AG10803 (cell line): ENCODE data around the gene NPHP4.

Experiments
- DNase-seq: peaks from one replicate; pipeline ENCODE4 v3.0.0; 2010; ENCODE audit warnings: low read depth
- H3K4me3 ChIP-seq: 2 replicates; pipeline ENCODE4 v1.5.1; 2011; ENCODE audit warnings: mild to moderate bottlenecking, low read length, control low read depth
- TF ChIP-seq, protein P1 (sequence below): conservative IDR thresholded peaks from 2 replicates; pipeline ENCODE4 v1.5.1; 2011; ENCODE audit warnings: mild to moderate bottlenecking, low read length, control low read depth, inconsistent platforms

The NPHP4 gene

DNA sequence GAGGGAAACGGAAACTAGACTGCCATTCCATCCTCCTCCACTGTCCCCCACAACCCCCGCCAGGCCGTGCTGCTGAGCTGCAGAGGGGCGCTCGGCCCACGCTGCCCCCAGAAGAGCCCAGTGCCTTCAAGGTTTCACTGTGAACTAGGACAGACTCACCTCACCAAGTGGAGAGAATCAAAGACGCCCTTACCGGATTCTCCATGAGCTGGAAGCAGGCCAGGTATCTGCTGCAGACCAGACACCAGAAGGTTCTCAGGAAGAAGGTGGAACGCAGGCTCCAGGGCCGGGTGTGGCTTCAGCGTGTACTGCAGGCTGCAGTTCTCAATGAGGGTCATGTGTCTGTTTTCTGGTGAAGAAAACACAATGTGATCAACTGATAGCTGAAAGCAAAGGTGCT is 30.6 kb downstream of the NPHP4 start:
- DNase-seq = no peak
- H3K4me3 ChIP-seq = no peak overlapping the region
- TF ChIP-seq, protein P1, sequence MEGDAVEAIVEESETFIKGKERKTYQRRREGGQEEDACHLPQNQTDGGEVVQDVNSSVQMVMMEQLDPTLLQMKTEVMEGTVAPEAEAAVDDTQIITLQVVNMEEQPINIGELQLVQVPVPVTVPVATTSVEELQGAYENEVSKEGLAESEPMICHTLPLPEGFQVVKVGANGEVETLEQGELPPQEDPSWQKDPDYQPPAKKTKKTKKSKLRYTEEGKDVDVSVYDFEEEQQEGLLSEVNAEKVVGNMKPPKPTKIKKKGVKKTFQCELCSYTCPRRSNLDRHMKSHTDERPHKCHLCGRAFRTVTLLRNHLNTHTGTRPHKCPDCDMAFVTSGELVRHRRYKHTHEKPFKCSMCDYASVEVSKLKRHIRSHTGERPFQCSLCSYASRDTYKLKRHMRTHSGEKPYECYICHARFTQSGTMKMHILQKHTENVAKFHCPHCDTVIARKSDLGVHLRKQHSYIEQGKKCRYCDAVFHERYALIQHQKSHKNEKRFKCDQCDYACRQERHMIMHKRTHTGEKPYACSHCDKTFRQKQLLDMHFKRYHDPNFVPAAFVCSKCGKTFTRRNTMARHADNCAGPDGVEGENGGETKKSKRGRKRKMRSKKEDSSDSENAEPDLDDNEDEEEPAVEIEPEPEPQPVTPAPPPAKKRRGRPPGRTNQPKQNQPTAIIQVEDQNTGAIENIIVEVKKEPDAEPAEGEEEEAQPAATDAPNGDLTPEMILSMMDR = no peak

DNA sequence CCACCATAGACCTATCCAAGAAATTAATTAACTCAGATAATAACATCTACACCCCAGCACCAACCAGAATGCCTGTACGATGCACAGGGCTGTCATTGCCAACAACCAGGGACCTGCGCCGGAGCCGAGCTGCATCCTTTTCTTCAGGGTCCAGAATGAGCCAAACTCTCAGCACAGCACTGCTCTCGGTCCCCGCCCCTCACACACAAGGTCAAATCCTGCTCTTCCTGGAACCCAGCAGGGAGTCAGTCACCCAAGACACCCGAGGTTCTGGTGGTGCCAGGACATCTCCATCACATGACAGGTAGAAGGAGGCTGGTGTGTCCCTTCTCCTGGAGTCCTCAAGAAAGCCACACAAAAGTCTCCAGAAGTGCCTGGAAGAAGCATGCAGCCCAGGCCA is 31.9 kb downstream of the NPHP4 start:
- H3K4me3 ChIP-seq = no peak overlapping the region
- DNase-seq = no peak
- TF ChIP-seq, protein P1 = no peak

DNA sequence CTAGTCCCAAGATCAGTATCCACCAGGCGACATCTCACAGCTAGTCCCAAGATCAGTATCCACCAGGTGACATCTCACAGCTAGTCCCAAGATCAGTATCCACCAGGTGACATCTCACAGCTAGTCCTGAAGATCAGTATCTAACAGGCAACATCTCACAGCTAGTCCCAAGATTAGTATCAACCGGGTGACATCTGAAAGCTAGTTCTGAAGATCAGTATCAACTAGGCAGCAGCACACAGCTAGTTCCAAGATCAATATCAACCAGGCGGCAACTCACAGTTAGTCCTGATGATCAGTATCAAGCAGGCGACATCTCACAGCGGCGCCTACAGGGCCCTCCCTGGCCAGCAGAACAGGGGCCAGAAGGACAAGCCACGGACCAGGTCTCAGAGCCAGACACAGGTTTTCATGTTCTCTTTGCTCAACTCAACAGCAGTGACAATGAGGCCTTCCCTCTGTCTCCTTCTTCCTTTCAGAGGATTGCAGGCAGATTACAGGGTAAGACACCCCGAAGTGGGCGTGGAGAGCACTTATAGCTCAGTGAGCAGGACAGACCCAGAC is 32.5 kb downstream of the NPHP4 start:
- TF ChIP-seq, protein P1 = no peak
- no peak overlapping the region for H3K4me3 ChIP-seq
- no peak for DNase-seq

DNA sequence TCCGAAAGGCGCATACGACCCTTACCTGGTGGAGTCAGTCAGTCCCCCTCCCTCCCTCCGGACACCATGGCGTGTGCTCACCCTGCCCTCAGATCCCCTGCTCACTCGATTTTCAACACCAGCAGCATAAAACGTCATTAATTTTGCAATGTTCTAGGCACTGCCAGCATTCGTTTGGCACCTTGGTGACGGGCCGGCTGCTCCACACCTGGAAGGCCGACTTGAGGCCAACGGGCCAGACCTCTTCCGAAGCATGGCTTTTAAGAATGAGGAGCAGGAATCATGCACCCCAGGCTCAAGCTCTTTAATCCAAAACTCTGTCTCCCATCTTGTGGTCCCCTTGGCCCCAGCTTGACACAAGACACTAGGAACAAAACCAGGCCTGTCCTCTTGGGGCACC is 33.1 kb downstream of the NPHP4 start:
- TF ChIP-seq, protein P1 = no peak
- no peak for DNase-seq
- no peak overlapping the region for H3K4me3 ChIP-seq

DNA sequence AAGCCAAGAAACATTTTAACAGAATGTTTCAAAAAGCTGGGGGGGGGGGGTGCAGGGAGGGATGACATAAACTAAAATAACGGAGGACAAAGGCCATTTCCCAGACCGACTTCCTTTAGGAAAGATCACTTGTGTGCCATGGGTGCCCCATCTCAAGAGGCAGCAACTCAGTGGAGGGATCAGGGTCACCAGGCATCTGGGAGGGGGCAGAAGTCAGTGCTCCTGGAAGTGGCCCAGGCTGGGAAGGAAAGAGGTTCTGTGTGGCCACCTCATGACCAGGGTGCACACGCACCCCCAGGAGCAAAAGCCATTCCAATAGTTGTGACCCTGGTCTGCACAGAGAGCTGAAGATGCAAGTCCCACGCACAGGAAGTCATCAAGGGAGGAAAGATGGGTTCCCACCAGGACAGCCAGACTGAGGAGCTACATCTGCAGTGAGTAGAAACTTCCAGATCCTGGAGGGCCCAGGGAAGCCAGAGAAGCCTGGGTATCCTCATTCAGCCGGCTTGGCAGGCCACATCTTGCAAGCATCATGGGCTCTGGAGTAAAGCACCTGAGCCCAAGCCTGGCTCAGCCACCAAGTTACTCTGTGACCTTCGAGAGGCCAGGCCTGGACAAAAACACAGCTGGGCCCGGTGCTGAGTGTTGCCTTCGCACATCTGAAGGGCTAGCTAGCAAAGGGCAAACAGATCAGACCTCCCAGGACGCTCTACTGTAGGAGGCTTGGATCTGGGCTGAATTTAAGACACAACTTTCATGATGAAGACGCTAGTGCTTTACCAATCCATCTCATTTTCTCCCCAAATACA is 36.0 kb downstream of the NPHP4 start:
- H3K4me3 ChIP-seq = no peak overlapping the region
- no peak for DNase-seq
- TF ChIP-seq, protein P1 = no peak

DNA sequence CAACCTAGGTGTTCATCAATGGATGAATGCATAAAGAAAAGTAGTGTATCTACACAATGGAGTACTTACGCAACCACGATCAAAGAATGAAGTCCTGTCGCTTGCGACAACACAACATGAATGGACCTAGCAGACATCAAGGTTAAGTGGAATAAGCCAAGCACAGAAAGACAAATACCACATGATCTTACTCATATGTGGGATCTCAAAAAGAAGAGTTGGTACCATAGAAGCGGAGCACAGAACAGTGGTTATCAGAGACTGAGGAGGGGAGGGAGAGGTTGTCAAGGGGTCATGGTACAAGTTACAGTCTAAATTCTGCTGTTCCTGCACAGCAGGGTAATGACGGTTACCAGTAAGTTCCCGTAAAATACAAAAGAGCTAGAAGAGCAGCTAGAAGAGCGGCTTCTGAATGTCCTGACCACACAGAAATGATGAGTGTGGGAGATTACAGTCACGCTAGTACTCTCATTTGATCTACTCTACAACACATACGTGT is 36.7 kb downstream of the NPHP4 start:
- H3K4me3 ChIP-seq = no peak overlapping the region
- TF ChIP-seq, protein P1 = no peak
- DNase-seq = no peak

DNA sequence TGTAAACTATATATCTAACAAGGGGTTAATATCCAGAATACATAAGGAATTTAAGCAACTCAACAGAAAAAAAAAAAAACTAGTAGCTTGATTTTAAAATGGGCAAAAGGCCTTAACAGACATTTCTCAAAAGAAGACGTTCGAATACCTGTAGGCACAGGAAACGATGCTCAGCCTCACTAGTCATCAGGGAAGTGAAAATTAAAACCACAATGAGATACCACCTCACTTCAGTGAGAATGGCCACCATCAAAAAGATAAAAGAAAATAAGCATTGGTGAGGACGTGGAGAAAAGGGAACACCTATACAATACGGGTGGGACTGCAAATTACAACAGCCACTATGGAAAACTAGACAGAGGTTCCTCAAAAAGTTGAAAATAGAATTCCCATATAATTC is 37.3 kb downstream of the NPHP4 start:
- TF ChIP-seq, protein P1 = no peak
- no peak for DNase-seq
- no peak overlapping the region for H3K4me3 ChIP-seq
